Stimulated activated CD8-positive, alpha-beta memory T cell treated with anti-CD3 and anti-CD28 coated beads, Interleukin-15, amount 100 ng/mL, for 1 hour (primary cell): ENCODE data around the gene ASCC3.
"Not testable (repeated sequence)": the region's sequence is repeated elsewhere in the genome, so short reads cannot be mapped to it uniquely, and the experiment has no call there.

Source experiments
- DNase-seq: peaks from one replicate; pipeline ENCODE4 v3.0.0-alpha.2; 2020; ENCODE audit warnings: low read depth

Gene ASCC3

DNA sequence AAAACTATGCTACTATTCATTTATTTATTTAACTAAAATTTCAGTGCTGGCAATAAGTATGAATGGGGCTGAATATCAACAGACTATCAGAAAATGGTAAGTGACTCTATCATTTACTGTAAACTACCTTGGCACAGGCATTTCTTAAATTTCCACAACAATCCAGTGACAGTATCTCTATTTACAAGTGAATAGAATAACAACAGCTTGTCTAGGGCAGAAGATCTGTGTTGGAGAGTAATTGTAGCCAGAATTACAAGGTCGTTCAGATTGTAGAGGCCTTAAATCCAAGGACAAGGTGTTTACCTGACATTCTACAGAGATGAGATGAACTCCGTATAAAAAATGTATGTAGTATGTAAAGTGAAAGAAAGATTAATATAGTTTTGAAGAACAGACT is 222.6 kb downstream of the ASCC3 start:
- no peak for DNase-seq

DNA sequence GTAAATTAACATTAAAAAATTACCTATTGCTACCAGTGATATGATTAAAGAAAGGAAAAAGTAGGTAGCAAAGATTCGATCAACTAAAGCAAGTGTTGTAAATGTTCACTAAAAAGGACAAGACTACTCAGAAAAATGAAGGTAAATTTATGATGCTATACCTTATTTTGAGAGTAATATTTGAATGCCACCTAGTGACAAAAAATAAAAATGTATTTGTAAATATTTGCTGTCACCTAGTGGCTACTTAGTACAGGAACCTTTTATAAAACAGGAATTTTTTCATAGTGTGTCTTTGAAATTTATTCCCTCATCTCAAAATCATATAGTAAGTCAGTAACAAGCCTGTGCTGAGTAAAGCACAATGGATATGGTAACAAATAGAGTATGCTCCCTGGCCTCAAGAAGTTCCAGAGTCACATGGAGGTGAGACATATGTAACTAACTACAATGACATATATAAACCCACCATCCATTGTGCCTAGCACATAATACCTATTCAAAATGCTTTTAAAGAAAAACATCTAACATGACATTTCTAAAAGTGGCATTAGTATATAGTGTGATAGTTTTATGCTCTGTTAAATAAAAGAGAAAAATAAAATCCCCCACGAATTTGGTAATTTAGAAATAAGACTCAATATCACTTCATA is 223.3 kb downstream of the ASCC3 start:
- no peak for DNase-seq

DNA sequence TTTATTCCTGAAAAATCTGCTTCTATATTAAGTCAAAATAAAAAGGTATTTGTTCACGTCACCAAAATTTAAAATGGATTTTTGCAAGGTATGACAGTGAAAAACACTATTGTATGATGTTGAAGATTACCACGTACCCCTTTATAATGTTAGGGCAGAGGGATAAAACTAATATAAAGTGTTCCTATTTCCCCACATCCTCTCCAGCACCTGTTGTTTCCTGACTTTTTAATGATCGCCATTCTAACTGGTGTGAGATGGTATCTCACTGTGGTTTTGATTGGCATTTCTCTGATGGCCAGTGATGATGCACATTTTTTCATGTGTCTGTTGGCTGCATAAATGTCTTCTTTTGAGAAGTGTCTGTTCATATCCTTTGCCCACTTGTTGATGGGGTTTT is 240.0 kb downstream of the ASCC3 start:
- DNase-seq: not testable (repeated sequence)

DNA sequence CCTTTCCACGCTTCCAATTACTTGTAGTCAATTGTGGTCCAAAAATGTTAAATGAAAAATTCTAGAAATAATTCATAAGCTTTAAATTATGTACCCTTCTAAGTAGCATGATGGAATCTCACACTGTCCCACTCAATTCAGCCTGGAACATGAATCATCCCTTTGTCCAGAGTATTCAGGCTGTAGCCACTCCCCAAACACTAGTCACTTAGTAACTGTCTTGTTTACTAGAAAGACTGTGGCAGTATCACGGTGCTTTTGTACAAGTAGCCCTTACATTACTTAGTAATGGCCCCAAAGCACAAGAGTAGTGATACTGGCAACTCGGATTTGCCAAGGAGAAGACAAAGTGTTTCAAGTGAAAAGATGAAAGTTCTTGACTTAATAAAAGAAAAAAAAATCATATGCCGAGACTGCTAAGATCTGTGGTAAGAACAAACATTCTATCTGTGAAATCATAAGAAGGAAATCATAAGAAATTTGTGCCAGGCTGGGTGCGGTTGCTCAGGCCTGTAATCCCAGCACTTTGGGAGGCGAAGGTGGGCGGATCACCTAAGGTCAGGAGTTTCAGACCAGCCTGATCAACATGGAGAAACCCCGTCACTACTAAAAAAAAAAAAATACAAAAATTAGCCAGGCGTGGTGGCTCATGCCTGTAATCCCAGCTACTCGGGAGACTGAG is 247.9 kb downstream of the ASCC3 start:
- DNase-seq: no peak

DNA sequence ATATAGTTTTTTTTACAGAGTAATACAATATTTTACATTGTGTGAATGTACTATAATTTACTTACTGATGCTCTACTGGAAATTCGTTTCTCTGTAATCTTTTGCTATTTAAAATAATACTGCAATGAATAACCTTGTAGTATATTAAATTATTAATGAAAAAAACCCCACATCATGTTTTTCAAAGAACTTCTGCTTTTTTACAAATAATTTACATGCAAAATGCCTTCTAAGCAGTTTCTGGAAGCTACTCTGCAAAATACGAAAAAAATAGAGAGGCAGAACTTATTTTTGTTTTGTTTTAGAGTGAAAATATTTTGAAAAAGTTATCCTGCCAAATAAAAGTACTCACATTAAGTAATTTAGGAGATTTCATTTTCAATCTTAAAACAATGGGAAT is 250.6 kb downstream of the ASCC3 start:
- DNase-seq: no peak

DNA sequence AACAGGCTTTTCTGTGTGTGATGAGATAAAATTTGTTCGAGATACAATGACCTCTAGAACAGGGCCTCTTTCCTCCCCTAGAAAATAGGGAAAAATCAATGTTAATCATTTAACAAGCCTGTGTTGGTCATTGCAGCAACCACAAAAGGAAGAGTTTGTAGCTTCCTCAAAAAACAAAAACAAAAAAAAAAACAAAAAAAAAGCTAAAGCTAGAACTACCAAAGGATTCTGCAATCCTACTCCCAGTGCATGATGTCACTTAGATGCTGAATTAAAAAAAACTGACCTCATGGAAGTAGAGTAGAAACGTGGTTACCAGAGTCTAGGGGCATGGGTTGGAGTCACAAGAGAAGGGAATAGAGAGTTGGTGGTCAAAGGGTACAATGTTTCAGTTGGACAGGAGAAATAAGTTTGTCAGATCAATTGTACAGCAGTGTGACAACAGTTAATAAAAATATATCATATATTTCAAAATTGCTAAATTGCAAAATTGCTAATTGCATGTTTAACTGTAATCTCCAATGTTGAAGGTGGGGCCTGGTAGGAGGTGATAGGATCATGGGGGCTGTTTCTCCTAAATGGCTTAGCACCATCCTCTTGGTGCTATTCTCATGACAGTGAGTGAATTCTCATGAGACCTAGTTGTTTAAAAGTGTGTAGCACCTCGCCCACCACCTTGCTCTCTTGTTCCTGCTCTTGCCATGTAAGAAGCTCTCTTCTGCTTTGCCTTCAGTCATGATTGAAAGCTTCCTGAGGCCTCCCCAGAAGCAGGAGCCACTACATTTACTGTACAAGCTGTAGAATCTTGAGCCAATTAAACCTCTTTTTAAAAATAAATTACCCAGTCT is 253.0 kb downstream of the ASCC3 start:
- DNase-seq: no peak

DNA sequence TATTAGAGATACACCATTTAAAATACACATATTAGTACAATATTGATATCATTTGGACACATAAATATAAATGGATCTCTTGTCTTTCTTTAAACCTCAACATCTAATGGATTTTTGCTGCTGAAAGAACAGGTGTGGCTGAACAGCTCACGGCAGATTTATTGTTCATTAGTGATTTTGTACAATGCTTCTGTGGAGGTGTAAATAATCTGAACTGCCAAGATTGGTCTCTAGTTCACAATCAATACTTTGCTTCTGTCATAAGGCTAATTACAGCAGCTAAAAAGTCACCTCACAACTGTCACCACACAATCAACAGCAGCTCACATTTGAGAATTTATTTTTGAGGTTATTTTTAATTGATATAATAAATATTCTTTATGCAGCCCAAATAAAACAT is 254.4 kb downstream of the ASCC3 start:
- no peak for DNase-seq

DNA sequence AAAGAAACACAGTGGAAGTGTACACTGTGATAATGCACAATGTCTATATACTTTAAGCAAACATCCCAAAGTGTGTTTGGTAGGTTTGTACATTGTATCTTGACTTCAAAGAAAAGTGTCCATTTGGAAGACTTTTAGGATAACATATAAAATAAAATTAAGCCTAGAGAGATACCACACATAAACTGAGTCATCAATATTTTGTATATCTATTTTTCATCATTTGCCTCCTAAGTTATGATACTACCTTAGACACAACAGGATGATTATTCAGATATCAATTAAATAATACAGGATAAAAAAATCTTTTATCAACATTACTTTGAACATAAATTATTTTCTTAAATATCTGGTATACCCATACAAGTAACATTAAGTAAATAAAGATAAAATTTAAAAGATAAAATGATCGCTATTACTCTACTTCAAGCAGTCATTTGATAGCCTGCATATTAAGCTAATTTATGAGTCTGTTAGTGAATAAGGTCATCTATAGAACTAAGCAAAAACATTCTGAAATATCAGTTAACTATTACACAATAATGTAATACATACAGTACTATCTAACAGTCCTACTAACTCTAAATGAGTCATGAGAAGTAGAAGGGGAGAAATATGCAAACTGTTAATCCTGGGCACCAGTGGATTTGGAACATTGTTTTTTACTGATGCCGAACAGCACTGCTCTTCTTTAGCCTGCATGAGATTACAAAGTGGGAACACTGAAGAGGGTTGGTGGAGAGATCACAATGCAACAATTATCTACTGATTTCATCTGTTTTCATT is 258.0 kb downstream of the ASCC3 start:
- no peak for DNase-seq

DNA sequence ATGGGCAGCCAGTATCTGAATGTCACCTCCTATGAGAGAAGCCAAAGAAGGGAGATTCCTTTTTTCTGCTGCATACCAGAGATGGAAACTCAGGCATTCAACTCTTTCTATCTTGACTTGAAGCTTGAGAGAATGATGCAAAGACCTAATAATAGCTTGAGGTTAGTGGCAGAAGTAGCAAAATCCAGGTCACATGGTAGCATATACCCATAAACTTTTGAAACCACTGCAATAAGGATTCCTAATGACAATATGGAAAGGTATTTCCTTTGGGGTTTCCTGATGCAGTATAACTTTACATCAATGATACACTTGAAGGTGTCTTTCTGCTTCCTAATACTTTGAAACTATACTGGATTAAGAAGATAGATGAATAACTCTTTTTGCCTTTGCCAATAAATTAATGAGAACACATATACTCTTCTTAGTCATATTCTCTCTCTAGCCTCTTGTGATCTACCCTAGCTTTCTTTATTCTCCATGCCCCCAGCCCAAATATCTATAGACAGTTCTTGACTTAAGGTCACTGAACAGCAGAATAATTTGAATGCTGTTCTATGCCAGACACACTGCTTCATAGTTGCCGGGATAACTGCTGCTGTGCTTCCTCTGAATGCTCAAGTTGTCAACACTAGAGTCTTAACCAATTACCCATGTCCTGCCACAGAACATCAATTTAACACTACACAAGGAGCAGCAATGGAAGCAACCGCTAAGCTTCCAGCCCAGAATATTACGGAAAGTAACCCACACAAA is 260.9 kb downstream of the ASCC3 start:
- no peak for DNase-seq

DNA sequence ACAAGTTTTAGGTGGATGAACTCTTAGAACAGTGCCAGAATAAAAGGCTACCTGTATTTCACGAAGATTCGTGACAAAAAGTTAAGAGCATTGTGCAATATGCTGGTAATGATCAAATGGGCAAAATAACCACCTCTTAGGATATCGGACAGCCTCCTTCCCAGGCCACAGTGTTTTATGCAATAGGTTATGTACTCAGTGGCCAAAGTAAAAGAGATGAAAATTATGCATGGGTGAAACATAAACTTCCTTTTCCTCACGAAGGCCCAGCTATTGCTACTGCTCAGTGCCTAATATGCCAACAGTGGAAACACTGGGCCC is 262.8 kb downstream of the ASCC3 start:
- no peak for DNase-seq

DNA sequence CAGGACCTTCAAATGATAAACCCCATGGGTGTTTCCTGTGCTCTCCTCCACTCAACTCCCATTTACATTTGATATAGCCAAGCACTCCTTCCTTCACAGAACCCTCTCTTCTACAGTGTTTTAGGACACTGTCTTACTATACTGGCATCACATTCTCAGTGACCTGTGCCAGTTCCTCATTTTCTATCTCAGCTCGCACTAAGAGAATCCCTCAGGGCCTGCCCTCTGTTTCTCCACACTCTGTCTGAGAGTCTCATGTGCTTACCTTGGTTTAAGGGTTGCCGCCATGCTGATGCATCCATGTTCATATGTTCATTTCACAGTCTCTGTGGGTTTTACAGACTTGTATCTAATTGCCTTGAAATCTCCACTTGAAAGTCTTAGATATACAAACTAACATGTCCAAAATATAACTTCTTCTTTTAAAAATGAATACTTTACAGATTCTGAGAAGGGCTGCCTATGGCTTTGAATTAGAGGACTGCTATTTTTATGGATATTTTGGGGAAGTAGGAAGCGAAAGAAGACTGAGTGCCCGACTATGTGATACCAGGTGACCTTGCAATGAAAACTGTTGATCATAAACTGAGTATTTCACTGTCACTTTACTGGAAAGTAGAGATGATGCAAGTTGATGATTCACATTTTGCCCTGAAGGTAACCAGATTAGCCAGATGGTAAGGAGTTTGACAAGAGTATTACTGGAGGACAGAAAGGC is 263.3 kb downstream of the ASCC3 start:
- no peak for DNase-seq

DNA sequence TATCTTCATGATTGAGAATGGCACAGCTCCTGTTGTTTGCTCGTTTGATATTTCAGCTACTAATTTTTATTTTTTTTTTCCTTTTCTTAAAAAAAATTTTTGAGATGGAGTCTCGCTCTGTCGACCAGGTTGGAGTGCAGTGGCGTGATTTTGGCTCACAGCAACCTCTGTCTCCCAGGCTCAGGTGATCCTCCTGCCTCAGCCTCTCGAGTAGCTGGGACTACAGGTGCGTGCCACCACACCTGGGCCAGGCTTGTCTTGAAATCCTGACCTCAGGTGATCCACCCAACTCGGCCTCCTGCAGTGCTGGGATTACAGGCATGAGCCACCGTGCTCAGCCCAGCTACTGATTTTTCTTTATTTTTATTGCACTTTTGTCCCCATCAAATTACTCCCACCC is 266.2 kb downstream of the ASCC3 start:
- no peak for DNase-seq

DNA sequence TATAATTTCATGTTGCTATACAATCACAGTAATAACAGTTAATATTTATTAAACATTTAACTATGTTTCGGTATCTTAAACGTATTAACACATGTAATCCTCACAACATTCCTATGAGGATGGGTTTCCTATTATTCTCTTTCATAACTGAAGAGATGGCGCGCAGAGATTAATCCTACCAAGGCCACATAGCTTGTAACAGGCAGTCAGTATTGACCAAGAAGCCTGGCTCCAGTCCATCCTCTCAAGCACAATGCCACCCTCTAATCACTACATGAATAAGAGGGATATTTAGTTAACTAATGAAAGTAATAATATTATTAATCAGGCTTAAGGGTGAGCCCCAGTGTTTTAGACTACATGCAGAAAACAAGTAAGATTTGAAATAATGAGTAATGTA is 266.7 kb downstream of the ASCC3 start:
- no peak for DNase-seq

DNA sequence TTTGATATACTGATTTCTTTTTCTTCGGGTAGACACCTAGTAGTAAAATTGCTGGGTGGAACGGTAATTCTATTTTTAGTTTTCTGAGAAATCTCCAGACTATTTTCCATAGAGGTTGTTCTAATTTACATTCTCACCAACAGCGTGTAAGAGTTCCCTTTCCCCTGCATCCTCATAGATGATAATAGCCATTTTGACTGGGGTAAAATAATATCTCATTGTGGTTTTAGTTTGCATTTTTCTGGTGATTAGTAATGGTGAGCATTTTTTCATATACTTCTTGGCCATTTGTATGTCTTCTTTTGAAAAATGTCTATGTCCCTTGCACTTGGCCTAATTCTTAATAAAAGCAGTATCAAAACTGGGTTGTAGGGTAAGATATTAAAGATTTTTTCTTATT is 267.5 kb downstream of the ASCC3 start:
- DNase-seq: no peak

DNA sequence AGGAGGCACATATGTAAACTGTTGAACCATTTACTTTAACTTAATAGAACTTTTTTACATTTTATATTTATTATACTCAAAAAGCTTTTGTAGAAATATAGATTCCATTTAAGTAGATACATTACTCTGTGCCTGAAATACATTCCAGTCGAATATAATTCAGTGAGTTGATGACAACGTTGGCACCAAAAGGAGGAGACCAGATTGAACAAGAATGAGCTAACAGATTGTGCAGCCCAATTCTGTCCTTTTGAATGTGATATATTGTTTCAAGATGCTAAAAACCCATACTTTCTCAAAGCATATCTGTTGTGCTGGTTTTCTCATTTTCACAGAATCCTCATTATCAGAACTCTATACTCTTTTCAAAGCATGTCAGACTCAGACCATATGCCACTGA is 269.0 kb downstream of the ASCC3 start:
- no peak for DNase-seq

DNA sequence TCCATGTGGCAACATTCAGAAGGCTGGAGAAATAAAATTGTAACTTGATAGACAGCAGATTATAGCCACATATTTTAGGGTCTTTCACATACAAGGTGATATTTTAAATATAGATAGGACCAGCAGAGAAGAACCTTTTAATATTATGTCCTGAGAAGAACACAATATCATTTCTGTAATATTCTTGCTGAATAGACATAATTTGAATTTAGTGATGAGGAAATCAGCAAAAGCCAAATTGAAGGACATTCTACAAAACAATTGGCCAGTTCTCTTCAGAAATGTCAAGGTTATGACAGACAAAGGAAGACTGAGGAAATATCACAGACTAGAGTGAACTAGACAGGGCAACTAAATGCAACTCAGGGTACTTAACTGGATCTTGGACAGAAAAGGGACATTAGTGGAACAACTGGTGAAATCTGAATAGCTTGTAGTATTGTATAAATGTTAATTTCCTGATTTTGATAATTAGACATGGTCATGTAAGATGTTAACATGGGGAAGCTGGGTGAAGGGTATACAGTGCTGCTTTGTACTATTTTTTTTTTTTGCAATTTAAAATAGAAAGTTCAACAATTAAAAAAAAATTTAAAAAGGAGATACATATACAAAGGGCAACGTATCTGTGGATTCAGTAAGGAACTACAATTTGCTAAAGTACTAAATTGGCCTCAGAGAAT is 281.9 kb downstream of the ASCC3 start:
- DNase-seq: no peak

DNA sequence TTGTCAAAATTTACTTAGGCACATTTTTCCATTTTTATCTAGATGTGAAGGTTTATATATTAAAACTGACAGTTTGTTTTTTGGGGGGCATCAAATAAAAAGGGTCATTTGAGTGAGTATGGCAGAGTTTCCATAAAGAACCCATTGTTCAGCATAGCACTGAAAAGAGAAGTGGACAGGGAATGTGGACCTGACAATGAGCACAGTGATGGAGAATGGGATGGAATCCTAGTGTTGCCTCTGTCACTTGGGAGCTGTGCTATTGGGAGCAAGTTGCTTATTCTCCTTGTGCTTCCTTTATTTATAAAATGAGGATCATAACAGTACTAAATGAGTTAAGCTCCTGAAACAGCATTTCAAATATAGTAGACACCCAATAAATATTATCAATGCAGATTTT is 285.7 kb downstream of the ASCC3 start:
- DNase-seq: no peak

DNA sequence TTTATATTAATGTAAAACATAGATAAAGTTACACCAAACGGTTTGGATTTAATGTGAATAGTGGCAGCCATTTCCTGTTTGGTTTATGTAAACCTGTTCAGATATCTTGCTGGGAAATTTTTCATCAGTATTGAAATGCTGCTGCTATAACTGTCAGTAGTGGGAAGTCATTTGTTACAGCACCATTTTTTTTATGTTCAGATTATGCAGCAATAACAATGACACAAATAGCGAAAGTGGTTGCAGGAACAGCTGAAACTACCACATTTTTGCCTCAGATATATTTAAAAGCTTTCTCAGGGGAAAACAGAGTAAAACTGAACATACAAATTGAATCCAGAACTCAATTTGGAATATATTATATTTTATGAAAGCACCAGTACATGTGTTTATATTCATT is 287.6 kb downstream of the ASCC3 start:
- DNase-seq: no peak

DNA sequence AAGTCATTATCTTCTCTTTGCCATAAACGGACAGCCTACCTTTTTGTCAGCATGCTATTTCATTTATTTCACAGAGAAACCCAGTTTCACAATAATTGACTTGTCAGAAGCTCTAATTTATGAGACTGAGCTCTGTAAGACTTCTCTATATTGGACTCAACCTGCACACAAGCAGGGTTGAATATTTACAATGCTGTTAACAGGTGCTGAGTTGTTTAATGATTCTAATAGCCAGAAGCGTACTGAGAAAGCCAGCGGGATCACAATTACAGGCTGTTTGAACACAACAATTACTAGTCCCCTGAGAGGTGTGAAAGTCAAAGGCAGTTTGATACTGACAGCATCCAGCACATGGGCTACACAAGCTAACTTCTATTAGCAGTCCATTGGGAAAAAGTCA is 288.2 kb downstream of the ASCC3 start:
- DNase-seq: no peak

DNA sequence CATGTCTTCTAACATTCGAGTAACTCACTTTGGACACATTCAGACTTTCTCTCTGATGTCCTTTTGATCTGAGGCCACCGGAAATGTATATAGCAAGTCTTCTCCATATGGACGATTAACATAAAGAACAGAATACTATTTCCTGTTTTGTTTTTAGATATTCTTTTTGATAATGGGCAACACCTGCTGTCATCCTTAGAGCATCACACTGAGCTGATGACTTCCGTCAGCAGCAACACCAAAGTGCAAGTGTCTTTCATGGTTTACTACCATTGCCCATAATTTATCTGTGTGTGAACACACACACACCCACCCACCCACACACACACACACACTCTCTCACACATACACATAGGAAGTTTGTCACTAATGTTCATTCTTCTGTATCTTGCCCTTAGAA is 303.7 kb downstream of the ASCC3 start:
- no peak for DNase-seq

DNA sequence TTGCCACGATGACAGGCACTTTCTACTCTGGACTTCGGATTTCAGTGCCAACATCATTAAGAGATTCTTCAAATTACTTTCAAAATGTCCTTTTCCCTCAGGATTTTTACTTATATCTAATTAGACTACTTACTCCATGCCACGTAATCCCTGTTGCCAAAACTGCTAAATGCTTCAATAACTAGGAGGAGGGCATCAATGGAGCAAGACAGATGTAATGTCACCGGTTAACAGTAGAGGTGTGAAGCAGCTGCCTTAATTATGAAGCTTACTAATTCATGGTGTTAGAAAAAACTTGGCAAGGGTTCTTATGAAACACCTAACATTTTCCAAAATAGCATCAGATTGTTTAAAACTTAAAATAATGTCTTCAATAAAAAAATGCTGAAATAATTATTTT is 305.2 kb downstream of the ASCC3 start:
- no peak for DNase-seq
